ENCODE data around the gene CD300C.
"Not testable (repeated sequence)": the region's sequence is repeated elsewhere in the genome, so short reads cannot be mapped to it uniquely, and the experiment has no call there.

The CD300C gene

DNA sequence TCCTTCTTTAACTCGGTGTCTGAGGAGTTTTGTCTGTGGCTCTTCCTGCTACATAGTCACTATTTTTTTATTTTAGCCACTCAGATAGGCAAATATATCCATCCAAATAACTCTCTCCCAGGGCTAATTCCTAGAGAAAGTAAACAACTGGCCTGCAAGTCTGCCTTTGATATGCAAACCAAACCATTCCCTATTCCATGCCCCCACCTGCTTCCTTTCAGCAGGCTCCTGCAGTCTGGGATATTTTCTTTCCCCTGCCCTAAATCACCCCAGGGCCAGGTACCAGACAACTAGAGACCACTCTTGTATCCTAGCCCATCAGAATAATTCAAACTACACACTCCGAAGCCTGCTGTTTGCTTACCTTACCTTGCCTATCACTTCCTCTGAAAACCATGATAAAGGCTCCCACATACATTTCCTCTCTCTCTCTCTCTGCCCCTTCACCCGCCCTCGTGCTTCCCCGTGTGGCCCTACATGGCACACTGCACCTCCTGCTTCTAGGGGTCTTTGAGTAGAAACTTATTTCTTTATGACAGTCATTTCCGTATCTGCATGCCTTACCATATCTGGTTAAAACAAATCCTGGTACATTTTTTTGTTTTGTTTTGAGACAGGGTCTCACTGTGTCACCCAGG lies 13.1 kb upstream of the CD300C start:
- no peak for DNase-seq

DNA sequence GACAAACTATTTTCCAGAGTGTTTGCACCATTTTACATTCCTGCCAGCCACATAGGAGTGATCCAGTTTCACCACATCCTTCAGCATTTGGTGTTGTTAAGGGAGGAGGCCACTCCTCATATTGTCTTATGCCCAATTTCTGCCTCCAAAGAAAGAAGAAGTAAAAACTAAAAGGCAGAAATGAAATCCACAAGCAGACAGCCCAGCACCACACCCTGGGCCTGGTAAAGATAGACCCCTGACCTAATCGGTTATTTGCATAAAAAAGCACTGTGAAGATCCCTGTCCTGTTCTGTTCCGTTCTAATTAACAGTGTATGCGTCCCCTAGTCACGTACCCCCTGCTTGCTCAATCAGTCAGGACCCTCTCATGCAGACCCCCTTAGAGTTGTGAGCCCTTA lies 12.5 kb upstream of the CD300C start:
- DNase-seq: not testable (repeated sequence)

DNA sequence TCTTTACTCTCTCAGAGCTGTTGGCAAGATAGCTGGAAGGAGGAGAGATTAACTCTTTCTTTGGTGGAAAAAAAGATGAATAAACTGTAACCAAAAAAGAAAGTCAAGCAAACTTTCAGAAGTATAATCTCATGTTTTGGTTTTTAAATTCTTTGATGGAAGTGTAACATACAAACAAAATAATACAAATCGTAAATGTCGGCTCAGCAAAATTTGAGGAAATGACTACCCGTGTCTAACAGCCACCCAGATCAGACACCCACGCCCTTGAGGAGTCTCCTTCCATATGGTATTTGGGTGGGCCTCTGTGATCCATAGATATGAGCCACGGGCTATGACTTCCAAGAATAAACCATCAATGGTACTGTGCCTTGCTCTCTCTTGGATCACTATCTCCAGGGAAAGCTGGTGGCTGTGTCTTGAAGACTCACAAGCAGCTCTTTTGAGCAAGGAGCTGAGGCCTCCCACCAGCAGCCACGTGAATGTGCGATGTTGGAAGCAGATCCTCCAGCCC lies 9.6 kb upstream of the CD300C start:
- DNase-seq: no peak

DNA sequence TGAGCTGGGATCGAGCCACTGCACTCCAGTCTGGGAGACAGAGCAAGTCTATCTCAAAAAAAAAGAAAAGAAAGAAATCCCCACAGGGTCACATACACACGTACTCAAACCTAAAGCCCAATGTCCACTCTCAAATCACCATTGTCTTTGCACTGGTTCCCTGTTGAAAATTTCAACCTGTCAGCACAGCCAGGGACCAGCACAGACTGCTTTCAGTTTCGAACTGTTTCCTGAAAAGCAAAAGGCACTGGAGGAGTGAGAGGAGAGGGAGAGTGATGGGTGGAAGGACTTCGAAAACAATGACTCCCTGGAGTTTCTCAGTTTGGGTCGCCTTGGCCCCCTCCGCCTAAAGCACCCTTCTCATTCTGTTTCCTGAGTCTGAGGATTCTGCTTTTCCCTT lies 9.0 kb upstream of the CD300C start:
- DNase-seq: no peak

DNA sequence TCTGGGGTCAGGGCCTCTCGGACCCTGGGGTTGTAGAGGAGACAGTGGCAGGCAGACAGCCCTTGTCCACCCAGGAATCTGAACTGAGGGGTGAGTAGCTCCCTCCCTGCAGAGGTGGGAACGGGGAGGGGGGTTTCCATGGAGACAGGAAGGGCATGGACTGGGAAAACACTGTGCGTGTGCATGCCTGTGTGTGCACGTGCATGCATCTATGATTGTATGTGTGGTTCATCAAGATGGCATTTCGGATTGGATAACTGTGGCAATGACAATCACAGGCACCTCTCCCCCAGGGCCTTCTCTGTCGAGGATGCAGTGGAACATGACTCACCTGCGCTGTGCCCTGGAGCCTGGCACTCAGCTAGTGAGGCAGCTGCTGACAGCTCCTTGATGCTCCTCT lies 6.1 kb upstream of the CD300C start:
- DNase-seq: no peak

DNA sequence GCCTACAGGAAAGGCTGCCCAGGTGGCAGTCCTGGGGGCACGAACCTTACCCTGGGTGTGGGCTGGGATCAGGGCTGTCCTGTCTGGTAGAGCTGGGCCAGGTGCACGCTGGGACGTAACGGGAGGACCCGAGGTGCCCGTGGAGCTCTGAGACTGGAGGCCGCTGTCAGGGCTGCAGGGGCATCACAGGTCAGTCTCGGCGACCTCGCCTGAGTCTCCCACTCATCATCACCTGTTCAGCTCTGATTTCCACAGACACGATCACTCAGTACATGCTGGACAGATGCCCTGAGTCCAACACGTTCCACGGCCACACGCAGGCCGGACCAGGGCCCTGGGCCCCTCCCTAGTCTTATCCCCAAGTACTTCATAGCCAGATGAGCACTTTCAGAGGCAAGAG lies 4.7 kb upstream of the CD300C start:
- no peak for DNase-seq

DNA sequence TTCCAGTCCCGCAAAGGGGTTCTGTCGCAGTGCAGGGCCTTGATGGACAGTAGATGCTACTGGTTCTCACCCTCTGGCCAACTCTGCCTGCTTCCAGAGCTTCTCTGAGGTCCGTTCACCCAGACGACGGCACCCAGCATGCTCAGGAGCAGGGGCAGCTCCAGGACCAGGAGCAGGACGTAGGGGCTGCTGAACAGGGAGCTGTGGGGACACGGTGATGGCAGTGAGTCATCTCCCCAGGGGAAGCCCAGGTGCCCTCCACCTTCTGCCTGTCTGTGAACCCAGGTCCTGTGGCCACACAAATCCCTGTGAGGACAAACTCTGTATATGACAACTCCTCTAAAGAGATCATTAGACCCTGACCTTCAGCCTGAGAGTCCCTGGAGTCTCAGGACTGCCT lies 3.4 kb upstream of the CD300C start:
- no peak for DNase-seq

DNA sequence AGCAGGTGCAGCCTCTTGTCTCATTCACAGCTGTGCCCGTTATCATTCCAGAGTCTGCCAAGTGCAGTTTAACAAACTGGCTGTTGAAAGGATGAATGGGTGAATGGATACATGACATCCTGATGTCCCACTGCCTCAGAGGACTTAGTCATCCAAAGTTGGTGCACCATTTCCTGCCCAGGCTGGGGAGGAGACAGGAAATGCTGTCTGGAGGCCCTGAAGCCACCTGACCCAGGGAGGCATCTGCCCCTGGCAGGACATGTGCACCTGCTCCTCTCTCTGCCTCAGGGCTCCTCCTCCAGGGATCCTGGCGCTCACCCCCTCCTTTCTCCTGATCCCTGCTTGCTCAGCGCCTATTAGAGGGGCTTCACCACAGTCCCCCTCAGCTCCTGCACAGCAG lies 1.8 kb upstream of the CD300C start:
- no peak for DNase-seq

DNA sequence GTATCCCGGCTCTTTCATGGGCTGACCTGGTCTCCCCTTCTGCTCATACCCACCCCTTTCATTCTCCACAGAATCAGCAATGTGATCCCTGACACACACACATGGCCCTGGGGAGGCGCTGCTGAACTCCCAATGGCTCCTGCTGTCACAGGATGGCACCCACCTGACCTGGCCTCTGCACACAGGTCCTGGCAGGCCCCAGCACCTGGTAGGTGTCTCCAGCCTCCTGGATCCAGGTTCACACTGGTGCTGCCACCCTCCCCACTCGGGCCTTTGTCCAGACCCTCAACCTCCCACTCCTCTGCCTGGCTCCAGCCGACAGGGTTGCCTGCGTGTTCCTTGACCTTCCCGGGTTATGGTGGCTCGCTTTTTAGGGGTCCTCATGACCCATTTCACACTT lies 1.3 kb upstream of the CD300C start:
- no peak for DNase-seq

DNA sequence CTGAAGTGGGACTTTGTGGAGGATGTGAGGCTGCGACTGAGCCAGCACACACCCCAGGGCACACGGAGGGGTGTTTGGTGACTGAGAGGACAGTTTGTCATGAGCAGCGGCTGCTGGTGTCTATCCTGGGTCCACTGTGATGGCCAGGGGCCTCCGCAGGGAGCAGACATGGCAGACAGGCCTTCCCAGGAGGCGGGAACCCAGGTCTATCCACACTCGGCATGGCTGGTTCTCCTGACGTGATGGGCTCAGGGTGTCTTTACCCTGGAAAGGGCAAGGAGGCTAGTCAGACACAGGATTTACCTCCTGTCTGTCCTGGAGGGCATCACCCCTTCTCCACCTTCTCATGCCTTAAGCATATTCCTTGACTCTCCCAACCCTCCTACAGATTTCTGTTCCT lies 671 bp upstream of the CD300C start:
- DNase-seq: no peak

DNA sequence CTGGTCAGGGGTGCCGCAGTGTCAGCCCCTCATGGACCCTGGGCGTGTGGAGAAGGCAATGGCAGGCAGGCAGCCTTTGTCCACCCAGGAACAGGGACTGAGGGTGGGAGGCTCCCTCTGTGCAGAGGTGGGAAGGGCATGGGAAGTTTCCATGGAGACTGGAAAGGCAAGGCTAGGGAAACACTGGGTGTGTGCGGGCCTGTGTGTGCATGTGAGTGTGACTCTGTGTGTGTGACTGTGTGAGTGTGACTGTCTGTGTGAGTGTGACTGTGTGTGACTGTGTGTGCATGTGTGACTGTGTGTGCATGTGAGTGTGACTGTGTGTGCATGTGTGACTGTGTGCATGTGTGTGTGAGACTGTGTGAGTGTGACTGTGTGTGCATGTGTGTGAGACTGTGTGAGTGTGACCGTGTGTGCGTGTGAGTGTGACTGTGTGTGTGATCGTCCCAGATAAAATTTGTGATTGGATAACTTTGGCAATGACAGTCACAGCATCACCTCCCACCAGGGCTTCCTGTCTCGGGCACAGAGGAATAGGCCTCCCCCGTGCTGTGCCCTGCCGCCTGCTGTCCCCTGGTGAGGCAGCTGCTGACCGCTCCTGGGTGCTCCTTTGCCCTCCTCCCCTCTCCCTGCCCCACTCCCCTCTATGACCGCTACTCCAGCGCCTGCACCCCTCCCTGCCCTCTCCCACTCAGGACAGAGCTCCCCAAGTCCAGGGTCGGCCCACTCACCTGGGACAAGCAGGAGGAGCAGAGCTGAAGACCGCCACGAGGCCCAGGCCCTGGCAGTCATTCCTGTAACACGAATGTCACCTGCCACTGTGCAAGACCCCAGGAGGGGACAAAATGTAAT lies 698 bp downstream of the CD300C start:
- no peak for DNase-seq

DNA sequence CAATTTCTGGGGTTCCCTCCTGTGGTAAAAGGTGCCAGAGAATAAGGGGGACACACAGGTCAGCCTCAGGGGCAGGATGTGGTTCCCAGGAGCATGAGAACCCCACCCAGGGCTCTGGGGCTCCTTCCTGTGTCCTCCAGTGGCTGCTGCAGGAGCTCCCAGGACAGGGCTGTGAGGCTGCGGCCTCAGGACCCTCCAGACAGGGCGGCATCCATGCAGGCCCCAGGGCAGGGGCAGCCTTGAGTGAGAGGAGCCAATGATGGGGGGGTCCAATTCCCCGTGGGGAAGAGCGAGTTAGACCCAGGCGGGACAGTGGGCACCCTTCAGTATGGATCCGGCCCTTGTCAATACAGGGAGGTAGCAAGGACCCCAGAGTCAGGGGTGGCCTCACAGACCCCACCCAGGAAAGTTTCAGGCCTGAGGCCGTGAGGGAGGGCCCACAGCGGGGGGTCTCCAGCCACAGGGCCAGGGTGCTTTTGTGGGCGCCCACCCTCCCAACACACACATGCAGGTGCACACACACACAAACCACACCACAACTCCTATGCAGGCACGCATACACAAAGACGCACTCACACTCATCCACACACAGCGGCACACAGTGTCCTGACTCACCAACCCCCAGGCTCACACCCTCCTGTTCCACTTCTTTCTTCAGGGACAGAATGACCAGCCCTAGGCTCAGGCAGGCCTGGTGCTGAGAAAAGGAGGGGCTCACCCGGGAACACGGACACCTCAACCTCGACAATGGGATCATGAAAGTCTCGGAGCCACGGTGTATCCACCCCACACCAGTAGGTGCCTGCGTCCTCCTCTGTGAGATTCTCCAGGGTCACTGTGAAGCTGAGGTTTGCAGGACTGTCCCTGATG lies 1.8 kb downstream of the CD300C start:
- no peak for DNase-seq

DNA sequence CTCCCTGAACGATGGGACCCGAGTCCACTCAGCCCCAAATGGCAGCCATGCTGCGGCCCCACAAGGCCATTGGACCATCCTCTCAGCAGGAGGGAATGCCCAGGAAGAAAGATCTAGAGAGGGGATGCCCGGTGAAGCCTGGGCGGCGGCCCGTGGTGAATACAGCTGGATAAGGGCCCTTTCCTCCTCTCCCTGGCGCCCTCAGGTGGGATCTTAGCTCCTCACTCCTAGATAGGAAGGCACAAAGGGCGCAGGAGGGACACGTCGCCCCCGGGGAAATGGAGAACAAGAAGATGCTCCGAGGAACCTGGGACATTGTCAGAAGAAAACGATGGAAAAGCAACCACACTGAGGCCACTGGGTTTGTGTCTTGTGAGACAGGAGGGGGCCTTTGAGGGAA lies 2.5 kb downstream of the CD300C start:
- no peak for DNase-seq

DNA sequence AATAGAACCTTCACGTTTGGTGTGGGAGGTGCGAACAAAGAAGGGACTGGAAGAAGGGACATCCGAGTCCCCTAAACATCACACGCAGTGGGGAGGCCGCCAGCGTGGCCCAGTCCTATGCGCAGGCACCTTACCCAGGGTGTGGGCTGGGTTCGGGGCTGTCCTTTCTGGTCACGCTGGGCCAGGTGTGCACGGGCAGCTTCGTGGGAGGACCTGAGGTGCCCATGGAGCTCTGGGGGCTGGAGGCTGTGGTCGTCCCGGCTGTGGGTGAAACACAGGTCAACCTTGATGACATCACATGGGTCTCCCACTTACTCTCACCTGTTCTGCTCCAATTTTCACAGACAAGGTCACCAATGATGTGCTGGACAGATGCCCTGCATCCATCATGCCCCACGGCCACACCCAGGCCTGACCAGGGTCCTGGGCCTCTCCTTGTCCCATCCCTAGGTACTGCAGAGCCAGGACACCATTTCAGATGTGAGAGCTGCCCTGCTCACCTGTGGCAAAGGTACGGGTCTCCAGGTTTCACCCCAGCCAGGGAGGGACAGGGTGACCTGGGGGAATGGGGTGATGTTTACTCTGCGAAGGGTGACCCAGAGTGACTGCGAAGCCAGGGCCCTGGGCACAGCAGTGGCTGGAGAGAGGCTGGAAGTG lies 3.1 kb downstream of the CD300C start:
- no peak for DNase-seq

DNA sequence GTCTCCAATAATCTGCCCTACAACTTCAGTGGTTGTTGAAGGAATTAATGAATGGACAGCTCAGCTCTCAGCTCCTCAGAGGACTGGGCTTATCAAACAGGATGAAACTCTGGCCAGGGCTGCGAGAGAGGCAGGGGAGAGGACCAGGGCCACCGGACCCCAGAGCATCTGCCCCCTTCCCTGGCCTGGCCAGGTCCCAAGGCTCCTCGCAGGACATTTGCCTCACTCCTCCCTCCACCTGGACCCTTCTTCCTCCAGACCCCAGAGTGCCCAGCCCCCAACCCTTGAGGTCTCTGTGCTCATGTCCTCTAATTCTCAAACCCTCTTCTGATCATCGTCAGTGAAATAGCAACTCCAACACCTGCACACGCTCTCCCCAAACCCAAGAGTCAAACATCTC lies 3.7 kb downstream of the CD300C start:
- no peak for DNase-seq

DNA sequence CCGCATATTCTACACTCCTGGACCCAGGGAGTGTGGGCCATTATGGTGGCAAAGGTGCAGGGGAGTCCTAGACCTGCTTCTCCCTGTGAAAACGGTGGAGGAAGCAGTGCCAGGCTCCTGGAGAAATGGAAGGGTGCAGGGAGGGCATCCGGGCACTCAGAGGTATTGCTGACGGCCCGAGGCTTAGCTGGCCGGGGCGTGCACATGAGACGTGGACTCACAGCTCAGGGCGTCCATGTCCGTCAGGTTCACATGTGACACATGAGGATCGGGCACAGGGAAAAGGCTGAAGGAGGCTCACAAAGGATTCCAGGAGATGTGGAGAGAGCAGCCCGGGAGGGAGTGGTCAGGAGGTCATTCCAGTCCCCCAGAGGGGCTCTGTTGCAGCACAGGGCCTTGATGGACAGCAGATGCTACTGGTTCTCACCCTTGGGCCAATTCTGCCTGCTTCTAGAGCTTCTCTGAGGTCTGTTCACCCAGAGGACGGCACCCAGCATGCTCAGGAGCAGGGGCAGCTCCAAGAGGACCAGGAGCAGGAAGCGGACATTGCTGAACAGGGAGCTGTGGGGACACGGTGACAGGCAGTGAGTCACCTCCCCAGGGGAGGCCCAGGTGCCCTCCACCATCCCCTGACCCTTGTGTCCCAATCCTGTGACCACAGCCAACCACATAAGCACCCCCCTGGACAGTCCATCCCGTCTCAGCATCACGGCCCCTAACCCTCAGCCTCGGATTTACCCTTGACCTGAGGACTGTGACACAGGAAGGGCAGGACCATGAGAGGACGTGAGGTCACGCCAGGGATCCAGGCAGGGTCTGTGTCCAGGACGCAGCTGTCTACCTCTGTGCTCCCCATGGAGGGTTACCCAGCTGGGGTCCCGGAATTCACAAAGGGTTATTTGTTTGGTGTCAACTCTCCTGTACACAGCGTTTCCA lies 4.5 kb downstream of the CD300C start:
- DNase-seq: no peak

DNA sequence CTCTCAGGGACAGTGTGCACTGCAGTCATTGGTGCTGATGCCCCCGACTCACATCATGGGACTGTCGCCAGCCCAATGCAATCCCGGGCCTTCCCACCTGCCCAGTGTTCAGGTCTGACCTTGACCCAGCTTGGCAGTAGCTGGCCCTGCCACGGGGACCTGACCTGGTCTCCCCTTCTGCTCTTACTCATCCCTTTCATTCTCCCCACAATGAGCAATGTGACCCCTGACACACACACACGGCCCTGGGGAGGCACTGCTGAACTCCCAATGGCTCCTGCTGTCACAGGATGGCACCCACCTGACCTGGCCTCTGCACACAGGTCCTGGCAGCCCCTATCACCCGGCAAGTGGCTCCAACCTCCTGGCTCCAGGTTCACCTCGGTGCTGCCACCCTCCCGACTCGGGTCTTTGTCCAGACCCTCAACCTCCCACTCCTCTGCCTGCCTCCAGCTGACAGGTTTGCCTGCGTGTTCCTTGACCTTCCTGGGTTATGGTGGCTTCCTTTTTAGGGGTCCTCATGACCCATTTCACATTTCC lies 6.6 kb downstream of the CD300C start:
- no peak for DNase-seq

DNA sequence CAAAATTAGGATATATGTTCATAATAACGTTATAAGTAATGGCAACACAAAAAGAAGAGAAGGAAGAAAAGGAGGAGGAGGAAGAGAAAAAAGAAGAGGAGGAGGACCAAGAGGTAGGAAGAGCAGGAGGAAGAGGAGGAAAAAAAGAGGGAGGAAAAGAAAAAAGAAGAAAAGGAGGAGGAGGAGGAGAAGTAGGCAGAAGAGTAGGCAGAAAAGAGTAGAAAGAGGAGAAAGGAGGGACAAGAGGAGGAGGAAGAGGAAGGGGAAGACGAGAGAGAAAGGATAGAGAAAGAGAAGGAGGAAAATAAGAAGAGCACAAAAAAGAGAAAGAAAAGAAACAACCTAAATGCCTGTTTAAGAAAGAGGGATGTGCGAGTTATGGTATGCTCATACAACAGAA lies 9.0 kb downstream of the CD300C start:
- DNase-seq: no peak

DNA sequence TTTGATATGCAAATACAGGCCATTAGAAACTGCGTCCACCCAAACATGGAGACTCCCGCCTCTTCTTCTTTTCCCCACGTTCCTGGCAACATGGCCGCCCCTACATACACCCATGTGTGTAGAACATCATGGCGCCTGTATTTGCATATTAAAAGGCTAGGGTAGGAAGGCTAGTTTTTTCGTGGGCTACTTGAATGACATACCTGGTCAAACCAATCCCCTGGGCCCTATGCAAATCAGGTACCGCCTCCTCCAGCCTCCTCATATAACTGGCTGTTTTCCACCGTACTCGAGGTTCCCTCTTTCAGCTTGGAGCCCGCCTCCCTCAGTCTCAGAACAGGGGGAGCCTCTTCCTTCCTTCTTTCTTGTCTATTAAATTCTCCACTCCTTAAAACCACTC lies 13.8 kb downstream of the CD300C start:
- DNase-seq: peak; percentile 98

DNA sequence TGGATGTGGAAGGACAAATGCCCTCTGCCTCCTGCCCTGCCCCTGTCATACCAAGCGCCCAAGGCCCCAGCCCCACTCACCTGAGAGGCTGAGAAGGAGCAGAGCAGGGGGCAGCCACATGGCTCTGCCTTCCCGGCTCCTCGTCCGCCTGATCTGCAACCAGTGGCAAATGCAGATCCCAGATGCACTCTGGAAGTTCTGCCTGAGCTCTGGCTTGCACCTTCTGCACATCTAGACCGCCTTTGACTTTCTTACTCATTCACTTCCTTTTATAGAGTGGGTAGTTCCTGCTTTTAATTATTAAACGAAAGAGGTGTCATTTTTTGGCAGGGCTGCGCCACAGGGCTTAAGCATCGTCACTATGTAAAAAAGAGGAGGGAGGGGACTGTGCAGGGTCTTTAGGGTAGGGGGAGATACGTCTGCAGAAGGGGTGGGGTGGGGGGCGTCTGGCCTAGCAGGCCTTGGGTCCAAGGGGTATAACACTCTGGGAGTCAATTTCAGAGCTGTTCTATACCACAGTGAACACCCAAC lies 14.6 kb downstream of the CD300C start, which contains the start of gene CD300LB:
Gene CD300LB, minus strand, starts transcription at position 245 of the 531 bp plus-strand sequence. Its CDS starts 125 bp downstream, at position 120.
- peak; percentile 41 for DNase-seq

DNA sequence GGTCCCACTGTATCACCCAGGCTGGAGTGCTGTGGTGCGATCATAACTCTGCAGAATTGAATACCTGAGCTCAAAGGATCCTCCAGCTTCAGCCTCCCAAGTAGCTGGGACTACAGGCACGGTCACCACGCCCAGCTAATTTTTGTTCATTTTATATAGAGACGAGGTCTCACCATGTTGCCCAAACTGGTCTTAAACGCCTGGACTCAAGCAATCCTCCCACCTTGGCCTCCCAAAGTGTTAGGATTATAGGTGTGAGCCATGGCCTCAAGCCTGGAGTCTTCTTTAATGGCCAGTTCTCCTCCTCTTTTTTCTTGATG lies 15.1 kb downstream of the CD300C start:
- no peak for DNase-seq
